NT2/D1 (cell line): Measurements from ENCODE around the gene STAG3.

Source experiments
- SUZ12 ChIP-seq: IDR thresholded peaks from 2 replicates; pipeline ENCODE4 v1.6.1; 2011; ENCODE audit not compliant: insufficient read length, insufficient read depth; ENCODE audit errors: extremely low read depth
- YY1 ChIP-seq: IDR thresholded peaks from 2 replicates; pipeline ENCODE4 v1.6.1; 2011; ENCODE audit not compliant: insufficient read length, insufficient read depth
- ZNF274 ChIP-seq: IDR thresholded peaks from 2 replicates; pipeline ENCODE4 v1.6.1; 2011; ENCODE audit warnings: mild to moderate bottlenecking, low read depth, low read length

DNA sequence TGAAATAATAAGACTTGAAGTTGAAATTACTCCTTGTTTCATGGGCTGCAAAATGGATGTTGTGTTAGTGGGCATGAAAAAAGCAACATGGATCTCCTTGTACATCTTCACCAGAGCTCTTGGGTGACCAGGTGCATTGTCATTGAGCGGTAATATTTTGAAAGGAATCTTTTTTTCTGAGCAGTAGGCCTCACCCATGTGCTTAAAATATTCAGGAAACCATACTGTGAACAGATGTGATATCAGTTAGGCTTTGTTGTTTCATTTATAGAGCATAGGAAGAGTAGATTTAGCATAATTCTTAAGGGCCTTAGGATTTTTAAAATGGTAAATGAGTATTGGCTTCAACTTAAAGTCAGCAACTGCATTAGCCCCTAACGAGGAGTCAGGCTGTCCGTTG, 15.3 kb downstream of the STAG3 start:
- TF ChIP-seq ZNF274 (no peak), YY1 (no peak), SUZ12 (no peak)
